Measurements from ENCODE around the gene PDCD6IP.

The PDCD6IP gene

DNA sequence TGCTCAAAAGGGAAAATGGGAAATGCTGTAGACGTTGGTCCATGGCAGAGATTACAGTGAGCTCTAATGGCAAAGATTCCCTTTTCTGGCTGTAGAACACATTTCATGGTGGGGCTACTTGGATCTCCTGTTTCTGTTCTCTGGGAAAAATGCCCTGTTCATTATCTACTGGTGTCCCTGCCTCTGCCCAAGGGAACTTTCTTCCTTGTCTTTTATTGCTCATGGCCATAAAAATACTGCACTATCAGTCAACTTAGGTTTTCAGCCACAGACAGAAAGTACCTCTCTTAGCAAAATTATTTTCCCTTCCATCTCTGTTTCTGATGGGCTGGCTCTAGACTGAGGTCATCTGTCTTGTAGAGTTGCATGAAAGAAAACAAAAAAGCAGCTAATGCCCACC is 98.9 kb downstream of the PDCD6IP start:
- no peak for DNase-seq

DNA sequence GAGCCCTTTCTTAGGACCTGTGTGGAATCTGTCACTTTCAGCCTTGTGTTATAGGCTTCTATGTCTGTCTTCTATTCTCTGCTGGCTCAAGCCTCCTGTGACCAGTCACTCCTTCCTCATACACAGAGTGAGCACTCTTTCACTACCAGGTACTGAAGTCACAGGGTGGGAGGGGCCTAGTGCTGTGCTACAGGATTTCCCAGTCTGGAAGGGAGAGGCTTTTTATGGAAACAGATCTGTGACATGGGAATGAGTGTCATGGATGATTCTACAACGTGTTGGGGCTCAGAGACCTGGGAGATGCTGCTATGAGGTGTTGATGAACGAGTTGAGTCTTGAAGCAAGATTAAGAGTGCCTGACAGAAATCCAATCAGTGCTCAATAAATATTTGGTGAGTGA is 100.5 kb downstream of the PDCD6IP start:
- DNase-seq = no peak

GRCh38 chr3:33900440-33900808 is 102.0 kb downstream of the PDCD6IP start:
- no peak for DNase-seq

DNA sequence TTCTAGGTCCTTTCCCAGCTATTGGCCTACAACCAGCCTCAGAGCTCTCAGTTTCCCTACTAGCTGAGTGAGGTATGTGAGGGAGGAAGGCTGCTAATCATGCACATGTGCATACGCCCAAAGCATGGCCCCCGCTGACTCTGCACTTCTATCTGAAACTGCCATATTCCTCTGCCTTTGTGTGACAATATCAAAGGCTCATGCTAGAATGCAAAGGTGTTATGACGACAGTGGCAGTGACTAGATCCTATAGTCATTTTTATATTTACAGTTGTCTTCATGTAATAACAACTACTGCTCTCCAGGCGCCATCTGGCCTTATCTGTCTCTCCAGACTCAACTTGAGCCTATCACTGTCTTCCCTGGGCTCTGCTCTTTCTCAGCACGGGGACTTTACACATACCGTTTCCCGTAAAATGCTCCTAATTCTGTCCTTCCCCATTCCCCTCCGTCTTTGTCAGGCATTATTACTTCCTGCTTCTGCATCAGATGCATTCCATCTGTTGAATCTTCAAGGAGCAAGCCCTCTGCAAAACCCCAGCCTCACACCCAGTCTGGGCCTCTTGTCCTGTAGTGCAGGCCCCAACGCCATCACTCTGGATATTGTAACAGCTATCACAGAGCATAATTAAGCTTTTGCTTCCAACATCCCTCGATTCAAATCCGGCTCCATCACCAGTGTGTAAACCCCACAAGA is 102.5 kb downstream of the PDCD6IP start:
- DNase-seq = no peak

- no peak for DNase-seq
Observed at GRCh38 chr3:33901862-33902563, 103.6 kb downstream of the PDCD6IP start.

DNA sequence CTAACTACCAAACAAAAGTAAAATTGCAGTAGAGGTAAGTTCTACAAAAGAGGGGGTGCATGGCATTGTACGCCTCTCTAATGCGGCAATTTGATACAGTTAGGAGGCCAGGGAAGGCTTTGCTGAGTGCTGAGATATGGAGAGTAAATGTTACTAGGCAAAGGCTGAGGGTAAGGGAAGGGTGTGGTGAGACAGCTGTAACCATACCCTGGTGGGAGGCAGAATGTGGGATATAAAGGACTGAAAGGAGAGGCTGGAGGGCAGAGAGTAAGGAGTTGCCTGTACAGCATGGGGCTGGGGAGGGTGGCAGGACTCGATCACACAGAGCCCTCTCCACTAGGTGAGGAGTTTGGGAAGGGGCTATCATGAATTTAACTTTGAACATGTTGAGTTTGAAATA is 106.3 kb downstream of the PDCD6IP start:
- no peak for DNase-seq

DNA sequence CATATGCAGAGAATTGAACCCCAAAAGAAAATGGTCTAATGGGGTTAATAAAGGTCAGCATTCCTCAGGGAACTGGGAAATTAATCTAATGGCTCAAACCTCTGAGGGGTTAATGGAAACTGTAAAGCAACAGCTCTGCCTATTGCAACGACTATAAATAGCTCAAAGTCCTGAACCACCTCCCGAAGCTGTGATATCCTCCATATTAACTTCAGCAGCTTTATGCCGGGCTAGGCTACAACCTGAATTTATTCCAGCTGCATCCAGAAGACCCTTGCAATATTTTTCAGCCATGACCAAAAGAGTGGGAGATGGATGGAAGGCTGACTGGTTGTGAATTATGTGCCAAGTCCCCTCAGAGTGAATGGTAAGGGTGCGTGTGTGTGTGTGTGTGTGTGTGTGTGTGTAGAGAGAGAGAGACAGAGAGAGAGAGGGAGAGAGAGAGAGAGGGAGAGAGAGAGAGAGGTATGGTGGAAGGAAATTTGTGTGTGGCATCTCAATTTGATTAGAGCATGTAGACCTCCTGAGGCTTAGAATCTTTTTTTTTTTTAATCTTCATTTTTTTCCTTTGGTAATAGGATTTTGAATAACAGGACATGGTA is 109.9 kb downstream of the PDCD6IP start:
- DNase-seq = no peak

DNA sequence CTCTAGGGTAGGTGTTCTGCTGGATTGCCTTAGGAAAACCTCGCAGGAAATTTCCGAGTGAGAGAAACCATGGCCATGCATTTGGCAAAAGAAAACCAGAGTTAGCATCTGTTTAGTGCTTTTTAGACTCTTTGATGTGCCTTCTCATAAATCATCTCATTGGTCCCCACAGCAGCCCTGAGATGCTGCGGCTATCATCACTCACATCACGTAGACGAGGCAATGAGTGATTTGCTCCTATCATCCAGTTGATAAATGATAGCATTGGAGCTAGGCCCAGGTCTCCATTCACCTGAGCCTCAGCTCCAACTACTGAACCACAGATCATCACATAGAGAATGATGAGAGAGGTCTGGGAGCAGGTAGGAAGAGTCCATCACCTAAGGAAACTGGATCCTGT is 111.1 kb downstream of the PDCD6IP start:
- no peak for DNase-seq

DNA sequence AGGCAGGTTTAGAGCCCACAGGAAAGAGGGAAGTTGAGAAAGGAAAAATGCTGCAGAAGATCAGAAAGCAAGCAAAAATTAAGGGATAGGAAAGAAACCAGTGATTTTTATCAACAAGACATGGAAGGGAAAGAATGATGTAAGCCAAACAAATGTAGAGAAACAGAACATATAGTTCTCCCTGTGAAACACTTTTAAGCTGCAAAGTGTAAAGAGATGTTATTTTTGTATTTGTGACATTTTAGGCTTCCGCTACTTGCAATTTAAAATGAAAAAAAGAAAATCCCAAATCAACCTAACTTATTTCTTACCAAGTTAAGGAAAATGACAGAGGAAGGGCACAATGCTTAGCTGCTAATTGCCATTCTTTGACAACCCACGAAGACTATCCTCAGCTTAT is 111.6 kb downstream of the PDCD6IP start:
- DNase-seq = no peak

GRCh38 chr3:33911525-33912322 is 113.3 kb downstream of the PDCD6IP start:
- DNase-seq = no peak

GRCh38 chr3:33914212-33914611 is 115.8 kb downstream of the PDCD6IP start:
- DNase-seq = no peak

DNA sequence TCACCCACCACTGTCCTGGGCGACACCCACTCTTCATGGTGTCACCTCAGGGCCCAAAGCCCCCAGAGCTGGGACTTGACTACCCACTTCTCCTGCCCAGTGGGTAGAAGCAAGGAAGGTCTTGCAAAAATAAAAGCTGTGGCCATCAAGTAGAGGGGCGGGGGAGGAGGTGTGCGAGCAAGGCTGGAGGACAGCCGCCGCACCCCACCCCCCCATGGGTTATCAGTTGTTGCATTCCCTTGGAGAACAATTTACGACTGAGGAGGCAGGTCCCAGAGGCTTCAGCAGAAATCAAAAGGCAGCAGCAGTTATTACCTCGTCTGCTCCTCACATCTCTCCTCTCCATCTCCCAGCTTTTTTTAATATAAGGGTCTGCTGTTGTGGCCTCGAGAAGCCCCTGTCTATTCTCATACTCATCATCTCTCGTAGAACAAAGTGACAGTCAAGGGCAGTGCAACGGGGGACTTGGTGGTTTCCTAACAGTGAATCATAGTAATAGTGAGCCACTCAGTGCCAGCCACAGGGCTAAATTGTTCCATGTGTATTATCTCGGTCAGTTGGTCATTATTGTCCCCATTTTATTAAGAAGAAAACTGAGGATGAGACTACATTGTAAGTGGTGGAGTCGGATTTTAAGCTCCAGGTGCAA is 116.4 kb downstream of the PDCD6IP start:
- no peak for DNase-seq

GRCh38 chr3:33915796-33916546 is 117.5 kb downstream of the PDCD6IP start:
- DNase-seq = no peak

- DNase-seq = no peak
Observed at GRCh38 chr3:33918126-33918756, 119.8 kb downstream of the PDCD6IP start.

All from NCI-H446 (cell line).